NCI-H2107 treated with DMSO at 0.1 percent for 48 hours (cell line): Measurements from ENCODE around the gene RAET1E.
"Not testable (repeated sequence)": the region's sequence is repeated elsewhere in the genome, so short reads cannot be mapped to it uniquely, and the experiment has no call there.

Experiments used
- DNase-seq: peaks from one replicate; lab custom pipeline; 2025; ENCODE audit not compliant: unreplicated experiment; lab: John Stamatoyannopoulos, UW

Gene RAET1E

GRCh38 chr6:149862922-149863697, 34.8 kb downstream of the RAET1E start:
- no peak for DNase-seq

- not testable (repeated sequence) for DNase-seq
Measured at GRCh38 chr6:149862424-149862738, 35.5 kb downstream of the RAET1E start.

- no peak for DNase-seq
Measured at GRCh38 chr6:149861603-149862423, 36.1 kb downstream of the RAET1E start.

GRCh38 chr6:149860834-149861602, 36.9 kb downstream of the RAET1E start:
- no peak for DNase-seq

GRCh38 chr6:149860513-149860833, 37.4 kb downstream of the RAET1E start:
- DNase-seq = no peak

- DNase-seq = no peak
Measured at GRCh38 chr6:149859938-149860337, 38.0 kb downstream of the RAET1E start.

- no peak for DNase-seq
Measured at GRCh38 chr6:149859368-149859767, 38.5 kb downstream of the RAET1E start.

GRCh38 chr6:149857541-149857940, 40.4 kb downstream of the RAET1E start:
- DNase-seq = no peak

- peak; percentile 60 for DNase-seq
Measured at GRCh38 chr6:149856256-149856994, 41.5 kb downstream of the RAET1E start.

- DNase-seq = no peak
Measured at GRCh38 chr6:149855741-149856140, 42.2 kb downstream of the RAET1E start.

GRCh38 chr6:149855040-149855654, 42.8 kb downstream of the RAET1E start:
- DNase-seq = no peak

GRCh38 chr6:149854532-149854931, 43.4 kb downstream of the RAET1E start:
- no peak for DNase-seq

- not testable (repeated sequence) for DNase-seq
Measured at GRCh38 chr6:149854017-149854416, 43.9 kb downstream of the RAET1E start.

- DNase-seq = no peak
Measured at GRCh38 chr6:149852881-149853280, 45.0 kb downstream of the RAET1E start.

GRCh38 chr6:149852180-149852579, 45.7 kb downstream of the RAET1E start:
- DNase-seq = no peak

GRCh38 chr6:149851461-149852110, 46.3 kb downstream of the RAET1E start:
- no peak for DNase-seq

GRCh38 chr6:149848343-149848742, 49.6 kb downstream of the RAET1E start:
- not testable (repeated sequence) for DNase-seq
